Measurements from ENCODE around the gene RMI2. TPM values are rescaled to one million over a fixed set of nuclear protein-coding genes. Genes with fewer than 3 reads are reported as not detected.
"Not testable (repeated sequence)": the region's sequence is repeated elsewhere in the genome, so short reads cannot be mapped to it uniquely, and the experiment has no call there.

The RMI2 gene
- total RNA-seq (1 to 10 TPM; 1.4 to 2.1 TPM), total RNA-seq (0.83 to 2.7 reads per million in 2 donors)

- H3K36me3 Mint-ChIP-seq (ENCODE audit: low read depth): no peaks in the 10 kb centered on the region
- no peaks in the 10 kb centered on the region for H3K9me3 ChIP-seq (ENCODE audit: control insufficient read depth, low read length, poor library complexity, severe bottlenecking)
- peaks cover 11% of the 10 kb centered on the region for H3K4me1 Mint-ChIP-seq
- DNase-seq (peak; percentile 93 to 96 (median 94)), ATAC-seq (peak; percentile 100)
- H3K27me3 Mint-ChIP-seq: no peaks in the 10 kb centered on the region
- peak within 1 kb of the TSS; percentile 93 for H3K4me3 Mint-ChIP-seq
- peak within 1 kb of the TSS; percentile 92 for H3K27ac Mint-ChIP-seq
These were observed at the start of gene RMI2 for GRCh38 chr16:11345040-11345862. TSS of gene RMI2 (plus strand) at chr16:11345459. CDS start at chr16:11345472, 13 bp downstream.

GRCh38 chr16:11295672-11296071 lies 49.6 kb upstream of the RMI2 start:
- DNase-seq (no peak), ATAC-seq (no peak)
- peaks cover 3% of the 10 kb centered on the region for H3K36me3 Mint-ChIP-seq (ENCODE audit: low read depth)
- H3K4me1 Mint-ChIP-seq: peaks cover 13% of the 10 kb centered on the region
- H3K27me3 Mint-ChIP-seq: peaks cover 6% of the 10 kb centered on the region
- H3K4me3 Mint-ChIP-seq: no peak overlapping the region
- H3K27ac Mint-ChIP-seq: no peak overlapping the region
- no peaks in the 10 kb centered on the region for H3K9me3 ChIP-seq (ENCODE audit: control insufficient read depth, low read length, poor library complexity, severe bottlenecking)

- peaks cover 6% of the 10 kb centered on the region for H3K27me3 Mint-ChIP-seq
These were observed 48.9 kb upstream of the RMI2 start for GRCh38 chr16:11296351-11296705.

GRCh38 chr16:11296706-11297491 lies 48.4 kb upstream of the RMI2 start:
- Mint-ChIP-seq H3K36me3 (ENCODE audit: low read depth) (no peaks in the 10 kb centered on the region), H3K27me3 (peaks cover 6% of the 10 kb centered on the region), H3K4me1 (peaks cover 10% of the 10 kb centered on the region), H3K27ac (no peak overlapping the region), H3K4me3 (peak overlapping the region; percentile 81)
- H3K9me3 ChIP-seq (ENCODE audit: control insufficient read depth, low read length, poor library complexity, severe bottlenecking): no peaks in the 10 kb centered on the region
- DNase-seq (no peak), ATAC-seq (no peak)

More at GRCh38 chr16:11296351-11296705, 48.9 kb upstream of the RMI2 start:
- no peaks in the 10 kb centered on the region for H3K9me3 ChIP-seq (ENCODE audit: control insufficient read depth, low read length, poor library complexity, severe bottlenecking)
- DNase-seq (no peak), ATAC-seq (no peak)
- H3K27ac Mint-ChIP-seq: no peak overlapping the region
- peaks cover 3% of the 10 kb centered on the region for H3K36me3 Mint-ChIP-seq (ENCODE audit: low read depth)
- no peak overlapping the region for H3K4me3 Mint-ChIP-seq
- H3K4me1 Mint-ChIP-seq: peaks cover 13% of the 10 kb centered on the region

- Mint-ChIP-seq H3K27me3 (peaks cover 6% of the 10 kb centered on the region), H3K36me3 (ENCODE audit: low read depth) (no peaks in the 10 kb centered on the region), H3K4me1 (peaks cover 10% of the 10 kb centered on the region), H3K4me3 (peak overlapping the region; percentile 81), H3K27ac (no peak overlapping the region)
- H3K9me3 ChIP-seq (ENCODE audit: control insufficient read depth, low read length, poor library complexity, severe bottlenecking): no peaks in the 10 kb centered on the region
- DNase-seq (peak; percentile 27 to 46 (median 31)), ATAC-seq (peak; percentile 96)
These were observed 47.6 kb upstream of the RMI2 start for GRCh38 chr16:11297492-11298142.

GRCh38 chr16:11298143-11298900 lies 46.9 kb upstream of the RMI2 start:
- Mint-ChIP-seq H3K4me1 (peaks cover 7% of the 10 kb centered on the region), H3K36me3 (ENCODE audit: low read depth) (no peaks in the 10 kb centered on the region), H3K4me3 (no peak overlapping the region), H3K27me3 (no peaks in the 10 kb centered on the region), H3K27ac (peak overlapping the region; percentile 61)
- ATAC-seq (no peak), DNase-seq (no peak)
- no peaks in the 10 kb centered on the region for H3K9me3 ChIP-seq (ENCODE audit: control insufficient read depth, low read length, poor library complexity, severe bottlenecking)

GRCh38 chr16:11298950-11299547 lies 46.2 kb upstream of the RMI2 start:
- not testable (repeated sequence) for H3K9me3 ChIP-seq (ENCODE audit: control insufficient read depth, low read length, poor library complexity, severe bottlenecking); DNase-seq; H3K36me3 Mint-ChIP-seq (ENCODE audit: low read depth); H3K4me1 Mint-ChIP-seq; ATAC-seq; H3K27ac Mint-ChIP-seq; H3K27me3 Mint-ChIP-seq; H3K4me3 Mint-ChIP-seq

- Mint-ChIP-seq H3K4me1 (peaks cover 7% of the 10 kb centered on the region), H3K36me3 (ENCODE audit: low read depth) (no peaks in the 10 kb centered on the region), H3K27ac (no peak overlapping the region), H3K27me3 (no peaks in the 10 kb centered on the region), H3K4me3 (no peak overlapping the region)
- no peaks in the 10 kb centered on the region for H3K9me3 ChIP-seq (ENCODE audit: control insufficient read depth, low read length, poor library complexity, severe bottlenecking)
- ATAC-seq (no peak), DNase-seq (no peak)
These were observed 45.2 kb upstream of the RMI2 start for GRCh38 chr16:11299865-11300559.

GRCh38 chr16:11300560-11300892 lies 44.7 kb upstream of the RMI2 start:
- Mint-ChIP-seq H3K27ac (no peak overlapping the region), H3K27me3 (no peaks in the 10 kb centered on the region), H3K4me1 (peaks cover 7% of the 10 kb centered on the region), H3K4me3 (no peak overlapping the region), H3K36me3 (ENCODE audit: low read depth) (no peaks in the 10 kb centered on the region)
- DNase-seq: no peak
- ATAC-seq: no peak
- H3K9me3 ChIP-seq (ENCODE audit: control insufficient read depth, low read length, poor library complexity, severe bottlenecking): no peaks in the 10 kb centered on the region

- Mint-ChIP-seq H3K27me3 (no peaks in the 10 kb centered on the region), H3K4me1 (peaks cover 7% of the 10 kb centered on the region)
- no peak for ATAC-seq
These were observed 43.4 kb upstream of the RMI2 start for GRCh38 chr16:11301645-11302501.

GRCh38 chr16:11302977-11303376 lies 42.3 kb upstream of the RMI2 start:
- peaks cover 2% of the 10 kb centered on the region for H3K4me1 Mint-ChIP-seq
- no peaks in the 10 kb centered on the region for H3K36me3 Mint-ChIP-seq (ENCODE audit: low read depth)
- no peak overlapping the region for H3K27ac Mint-ChIP-seq
- no peak for DNase-seq
- ATAC-seq: no peak
- H3K27me3 Mint-ChIP-seq: no peaks in the 10 kb centered on the region
- H3K9me3 ChIP-seq (ENCODE audit: control insufficient read depth, low read length, poor library complexity, severe bottlenecking): no peaks in the 10 kb centered on the region
- H3K4me3 Mint-ChIP-seq: no peak overlapping the region

More at GRCh38 chr16:11301645-11302501, 43.4 kb upstream of the RMI2 start:
- no peak overlapping the region for H3K4me3 Mint-ChIP-seq
- no peak overlapping the region for H3K27ac Mint-ChIP-seq
- no peaks in the 10 kb centered on the region for H3K36me3 Mint-ChIP-seq (ENCODE audit: low read depth)
- no peak for DNase-seq
- no peaks in the 10 kb centered on the region for H3K9me3 ChIP-seq (ENCODE audit: control insufficient read depth, low read length, poor library complexity, severe bottlenecking)
